ENCODE data around the gene MVB12B.

Gene MVB12B

GRCh38 chr9:126335837-126336735, 9.5 kb downstream of the MVB12B start:
- TF ChIP-seq CTCF (IDR thresholded peaks at IDR 0.05; ENCODE audit: insufficient read depth, low read length, poor library complexity, severe bottlenecking): no peak
- H3K4me3 ChIP-seq (replicated peaks; ENCODE audit: low read depth, low read length): no peak overlapping the region
- no peaks in the 10 kb centered on the region for H3K36me3 ChIP-seq (ENCODE audit: control insufficient read depth, insufficient read depth, low read length)

GRCh38 chr9:126336736-126337325, 10.2 kb downstream of the MVB12B start:
- no peak for DNase-seq (ENCODE audit: extremely low read depth, insufficient read length)
- Histone ChIP-seq H3K4me3 (replicated peaks; ENCODE audit: low read depth, low read length) (no peak overlapping the region), H3K36me3 (ENCODE audit: control insufficient read depth, insufficient read depth, low read length) (no peaks in the 10 kb centered on the region), H3K27me3 (replicated peaks; ENCODE audit: control insufficient read depth, insufficient read depth, low read length) (no peaks in the 10 kb centered on the region; the same call in none of the 2 replicates)
- no peak for TF ChIP-seq CTCF (IDR thresholded peaks at IDR 0.05; ENCODE audit: insufficient read depth, low read length, poor library complexity, severe bottlenecking)

More at GRCh38 chr9:126335837-126336735, 9.5 kb downstream of the MVB12B start:
- H3K27me3 ChIP-seq (replicated peaks; ENCODE audit: control insufficient read depth, insufficient read depth, low read length): no peaks in the 10 kb centered on the region; the same call in none of the 2 replicates
- DNase-seq (ENCODE audit: extremely low read depth, insufficient read length): no peak

GRCh38 chr9:126337729-126338372, 11.2 kb downstream of the MVB12B start:
- no peak overlapping the region for H3K4me3 ChIP-seq (replicated peaks; ENCODE audit: low read depth, low read length)
- TF ChIP-seq CTCF (IDR thresholded peaks at IDR 0.05; ENCODE audit: insufficient read depth, low read length, poor library complexity, severe bottlenecking): no peak
- H3K27me3 ChIP-seq (replicated peaks; ENCODE audit: control insufficient read depth, insufficient read depth, low read length): no peaks in the 10 kb centered on the region; the same call in 1 of the 2 replicates
- H3K36me3 ChIP-seq (ENCODE audit: control insufficient read depth, insufficient read depth, low read length): no peaks in the 10 kb centered on the region
- DNase-seq (ENCODE audit: extremely low read depth, insufficient read length): no peak

- Histone ChIP-seq H3K27me3 (replicated peaks; ENCODE audit: control insufficient read depth, insufficient read depth, low read length) (no peaks in the 10 kb centered on the region; the same call in 1 of the 2 replicates), H3K4me3 (replicated peaks; ENCODE audit: low read depth, low read length) (no peak overlapping the region), H3K36me3 (ENCODE audit: control insufficient read depth, insufficient read depth, low read length) (no peaks in the 10 kb centered on the region)
- no peak for DNase-seq (ENCODE audit: extremely low read depth, insufficient read length)
- TF ChIP-seq CTCF (IDR thresholded peaks at IDR 0.05; ENCODE audit: insufficient read depth, low read length, poor library complexity, severe bottlenecking): no peak
Measured at GRCh38 chr9:126338945-126339344, 12.3 kb downstream of the MVB12B start.

GRCh38 chr9:126341426-126341825, 14.8 kb downstream of the MVB12B start:
- no peak for TF ChIP-seq CTCF (IDR thresholded peaks at IDR 0.05; ENCODE audit: insufficient read depth, low read length, poor library complexity, severe bottlenecking)
- Histone ChIP-seq H3K36me3 (ENCODE audit: control insufficient read depth, insufficient read depth, low read length) (no peaks in the 10 kb centered on the region), H3K4me3 (replicated peaks; ENCODE audit: low read depth, low read length) (no peak overlapping the region), H3K27me3 (replicated peaks; ENCODE audit: control insufficient read depth, insufficient read depth, low read length) (peaks cover under 1% of the 10 kb centered on the region)
- no peak for DNase-seq (ENCODE audit: extremely low read depth, insufficient read length)
